ENCODE results near the gene FN3K. TPM values are rescaled to one million over a fixed set of nuclear protein-coding genes. Genes with fewer than 3 reads are reported as not detected.

FN3K gene
- total and polyA plus RNA-seq, 2 of the 4 experiments (the other 2 are of a cell fraction), result 0.90 to 2.9 TPM

GRCh38 chr17:82737967-82738877 lies 2.8 kb downstream of the FN3K start (continued):
- TF ChIP-seq MAZ (IDR thresholded peaks at IDR 0.05; ENCODE audit: borderline replicate concordance, low read depth, low read length), result no peak

DNA sequence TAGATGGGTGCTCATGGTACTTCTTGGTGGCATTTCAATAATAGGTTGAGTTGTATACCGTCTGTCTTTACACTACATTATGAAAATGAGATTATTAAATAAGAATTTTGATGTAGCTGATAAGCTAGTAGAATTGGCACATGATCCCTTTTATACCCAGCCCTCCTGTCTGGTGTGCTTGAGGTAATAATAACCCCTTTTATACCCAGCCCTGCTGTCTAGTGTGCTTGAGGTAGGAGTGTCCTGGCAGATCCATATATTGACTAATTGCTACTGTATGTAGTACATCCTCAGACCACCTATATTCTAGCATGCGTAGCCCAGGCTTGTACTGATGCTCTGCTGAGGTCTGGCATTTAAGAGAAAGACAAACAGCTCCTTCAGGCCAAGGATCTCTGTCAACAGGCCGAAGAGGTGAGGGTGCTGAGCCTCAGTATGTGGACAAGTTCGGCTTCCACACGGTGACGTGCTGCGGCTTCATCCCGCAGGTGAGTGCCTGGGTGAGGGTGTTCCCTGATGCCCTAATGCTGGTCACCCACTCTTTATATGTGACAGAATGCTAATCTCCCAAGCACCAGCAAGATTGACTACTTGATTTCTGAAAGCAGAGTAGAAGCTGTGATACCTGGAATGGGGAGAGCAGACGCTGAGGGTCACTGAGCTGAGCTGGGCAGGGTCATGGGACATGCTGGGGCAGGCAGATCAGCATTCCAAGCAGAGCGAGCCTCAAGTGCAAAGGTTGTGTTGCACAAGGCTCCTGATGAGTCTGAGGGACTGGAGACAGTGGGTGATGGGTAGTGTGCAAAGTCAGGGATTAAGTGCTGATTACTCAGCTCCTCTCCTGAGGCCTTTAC lies 5.7 kb downstream of the FN3K start:
- ATAC-seq (ENCODE audit: low read depth), result no peak
- H3K23ac ChIP-seq (ENCODE audit: low read depth, low read length), result no peak overlapping the region
- H2BK5ac ChIP-seq (ENCODE audit: low read depth, low read length, poor library complexity, severe bottlenecking), result no peak overlapping the region
- no peak overlapping the region for H2BK120ac ChIP-seq (ENCODE audit: low read depth, low read length)
- no peaks in the 10 kb centered on the region for H3K79me1 ChIP-seq (ENCODE audit: low read depth in 1 of 2, low read length in 2 of 2)
- no peak overlapping the region for H3K56ac ChIP-seq (ENCODE audit: extremely low read depth, insufficient read depth, low read length)
- no peak overlapping the region for H2BK20ac ChIP-seq (ENCODE audit: low read depth, low read length)
- no TSS peak for BruUV-seq (replicated peaks)
- H3K9me1 ChIP-seq (ENCODE audit: insufficient read depth, low read length), result no peaks in the 10 kb centered on the region
- H3K9me3 ChIP-seq (ENCODE audit: control insufficient read depth, insufficient read depth, low read length), result peaks cover 13% of the 10 kb centered on the region
- no peak overlapping the region for H3K4me2 ChIP-seq (ENCODE audit: low read depth, low read length)
- H3K4me1 ChIP-seq (ENCODE audit: control insufficient read depth, insufficient read depth, low read length), result peaks cover under 1% of the 10 kb centered on the region; the same call in 1 of the 2 replicates
- ChIA-PET POLR2A (ENCODE audit: unreplicated experiment) (no interaction called here), CTCF (no interaction called here)
- no peak overlapping the region for H3K9ac ChIP-seq (ENCODE audit: low read depth, low read length)
- H2AK9ac ChIP-seq (replicated peaks; ENCODE audit: low read depth, low read length, poor library complexity), result no peak overlapping the region
- dilution Hi-C loops (cut with HindIII; ENCODE audit: low sequenced_read_pairs, unreplicated experiment), result no loop called here
- no peak overlapping the region for H2AFZ ChIP-seq (replicated peaks; ENCODE audit: low read length, poor library complexity)
- H3K36me3 ChIP-seq (ENCODE audit: control insufficient read depth, insufficient read depth, low read length), result peaks cover 18% of the 10 kb centered on the region
- H3K4ac ChIP-seq (ENCODE audit: low read depth, low read length), result no peak overlapping the region
- no peak overlapping the region for H4K5ac ChIP-seq (ENCODE audit: low read depth, low read length)
- H3K14ac ChIP-seq (replicated peaks; ENCODE audit: low read depth, low read length), result no peak overlapping the region
- H3K27me3 ChIP-seq (ENCODE audit: control insufficient read depth, insufficient read depth, low read length), result no peaks in the 10 kb centered on the region
- no peak overlapping the region for H3K27ac ChIP-seq (ENCODE audit: insufficient read depth, low read length)
- H2AK5ac ChIP-seq (ENCODE audit: low read depth, low read length), result no peak overlapping the region
- no peaks in the 10 kb centered on the region for H4K20me1 ChIP-seq (ENCODE audit: insufficient read depth, low read length)
- no peak overlapping the region for H4K91ac ChIP-seq (ENCODE audit: insufficient read depth, low read depth, low read length)
- intact Hi-C loops (cut with micrococcal nuclease), result no loop called here
- H4K8ac ChIP-seq (ENCODE audit: low read depth in 2 of 2, low read length in 2 of 2), result no peak overlapping the region
- 86% methylated on average over 1 of the region's 10 CpGs; no CpG with 5 or more reads in 1 of the 2 experiments for WGBS, 2 experiments (ENCODE audit: extremely low coverage in 2 of 2, insufficient read length in 1 of 2)
- H3K4me3 ChIP-seq (ENCODE audit: insufficient read depth, low read depth, low read length), result no peak overlapping the region
- H3K18ac ChIP-seq (ENCODE audit: low read depth, low read length), result no peak overlapping the region
- no peak for DNase-seq
- no peak overlapping the region for H2BK15ac ChIP-seq (ENCODE audit: low read depth, low read length)
- in situ Hi-C loops (cut with MboI; ENCODE audit: low sequenced_read_pairs), result no loop called here
- no peak for TF ChIP-seq BHLHE40 (IDR thresholded peaks at IDR 0.05; ENCODE audit: low read depth, low read length)
- TF ChIP-seq RCOR1 (IDR thresholded peaks at IDR 0.05; ENCODE audit: insufficient replicate concordance, low read length), result no peak
- TF ChIP-seq RFX5 (IDR thresholded peaks at IDR 0.05; ENCODE audit: low read depth, low read length), result no peak
- no peak for TF ChIP-seq RAD21 (IDR thresholded peaks at IDR 0.05; ENCODE audit: low read length)
- TF ChIP-seq MXI1 (IDR thresholded peaks at IDR 0.05; ENCODE audit: borderline replicate concordance, low read depth, low read length), result no peak
- TF ChIP-seq MAFK (IDR thresholded peaks at IDR 0.05; ENCODE audit: low read depth, low read length), result no peak
- TF ChIP-seq, protein P1, sequence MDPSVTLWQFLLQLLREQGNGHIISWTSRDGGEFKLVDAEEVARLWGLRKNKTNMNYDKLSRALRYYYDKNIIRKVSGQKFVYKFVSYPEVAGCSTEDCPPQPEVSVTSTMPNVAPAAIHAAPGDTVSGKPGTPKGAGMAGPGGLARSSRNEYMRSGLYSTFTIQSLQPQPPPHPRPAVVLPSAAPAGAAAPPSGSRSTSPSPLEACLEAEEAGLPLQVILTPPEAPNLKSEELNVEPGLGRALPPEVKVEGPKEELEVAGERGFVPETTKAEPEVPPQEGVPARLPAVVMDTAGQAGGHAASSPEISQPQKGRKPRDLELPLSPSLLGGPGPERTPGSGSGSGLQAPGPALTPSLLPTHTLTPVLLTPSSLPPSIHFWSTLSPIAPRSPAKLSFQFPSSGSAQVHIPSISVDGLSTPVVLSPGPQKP (IDR thresholded peaks at IDR 0.05; ENCODE audit: borderline replicate concordance, low read depth, low read length), result no peak
- TF ChIP-seq CEBPB (IDR thresholded peaks at IDR 0.05; ENCODE audit: low read depth, low read length), result no peak
- TF ChIP-seq, protein P2, sequence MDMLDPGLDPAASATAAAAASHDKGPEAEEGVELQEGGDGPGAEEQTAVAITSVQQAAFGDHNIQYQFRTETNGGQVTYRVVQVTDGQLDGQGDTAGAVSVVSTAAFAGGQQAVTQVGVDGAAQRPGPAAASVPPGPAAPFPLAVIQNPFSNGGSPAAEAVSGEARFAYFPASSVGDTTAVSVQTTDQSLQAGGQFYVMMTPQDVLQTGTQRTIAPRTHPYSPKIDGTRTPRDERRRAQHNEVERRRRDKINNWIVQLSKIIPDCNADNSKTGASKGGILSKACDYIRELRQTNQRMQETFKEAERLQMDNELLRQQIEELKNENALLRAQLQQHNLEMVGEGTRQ (IDR thresholded peaks at IDR 0.05; ENCODE audit: low read depth, low read length), result no peak
